HL-60/S4 treated with retinoic acid at 250 ng/mL for 4 days and 3 days (cell line): ENCODE results near the gene GPR161.

ENCODE experiments used
- in situ Hi-C: fragments of 300-500 bp; cut with MboI; formaldehyde crosslinking; loops from 2 replicates; pipeline ENCODE4 v1.7.0; 2022; ENCODE audit warnings: low sequenced_read_pairs

Gene GPR161

DNA sequence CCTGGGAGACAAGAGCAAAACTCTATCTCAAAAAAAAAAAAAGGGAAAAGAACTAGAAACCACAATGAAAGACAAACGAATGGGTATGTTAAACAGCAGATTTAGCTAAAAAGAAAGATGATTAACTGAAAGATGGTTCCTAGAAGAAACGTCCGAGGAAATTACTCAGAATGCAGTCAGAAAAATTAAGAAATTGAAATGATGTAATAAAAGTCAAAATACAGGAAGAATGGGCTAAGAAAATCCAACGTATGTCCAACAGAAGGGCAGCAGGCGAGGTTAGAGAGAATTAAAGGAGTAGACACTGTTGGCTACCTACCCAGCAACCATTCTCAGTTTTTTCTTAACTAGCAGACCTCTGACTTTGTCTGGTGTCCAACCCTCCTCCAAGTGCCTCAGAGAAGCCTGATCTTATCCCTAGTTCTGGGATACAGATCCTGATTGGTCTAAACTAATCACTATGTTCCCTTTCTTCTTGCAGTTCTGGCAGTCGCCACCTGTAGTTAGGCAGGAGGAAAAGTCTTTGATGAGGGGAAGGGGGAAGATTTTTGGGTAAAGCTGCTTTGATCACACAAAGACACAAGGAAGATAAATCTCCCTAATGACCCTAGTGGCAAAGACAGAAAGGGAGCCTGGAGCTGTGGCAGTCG is 25.7 kb downstream of the GPR161 start:
- in situ Hi-C loops = no loop called here

- in situ Hi-C loops = no loop called here
These were observed 30.5 kb downstream of the GPR161 start for GRCh38 chr1:168106274-168106673.

GRCh38 chr1:168105846-168106245 is 30.9 kb downstream of the GPR161 start:
- in situ Hi-C loops = no loop called here

DNA sequence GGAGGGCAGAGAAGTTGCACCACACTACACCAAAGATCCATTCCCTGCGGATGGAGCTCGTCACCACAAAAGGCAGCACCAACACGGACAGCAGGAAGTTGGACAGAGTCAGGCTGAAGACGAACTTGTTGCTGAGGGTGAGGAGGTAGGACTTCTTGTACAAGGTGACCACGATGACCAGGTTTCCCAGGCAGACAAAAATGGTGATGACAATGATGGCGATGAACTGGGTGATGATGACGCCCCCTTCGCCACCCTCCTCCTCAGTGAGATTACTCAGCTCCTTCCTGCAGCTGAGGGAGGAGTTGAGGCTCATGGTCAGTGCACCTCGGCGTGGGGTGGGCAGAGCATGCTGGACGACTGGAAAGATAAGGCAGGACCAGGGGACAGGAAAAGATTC is 32.2 kb downstream of the GPR161 start:
- in situ Hi-C loops = no loop called here

- in situ Hi-C loops = no loop called here
These were observed 34.2 kb downstream of the GPR161 start for GRCh38 chr1:168102487-168102886.

DNA sequence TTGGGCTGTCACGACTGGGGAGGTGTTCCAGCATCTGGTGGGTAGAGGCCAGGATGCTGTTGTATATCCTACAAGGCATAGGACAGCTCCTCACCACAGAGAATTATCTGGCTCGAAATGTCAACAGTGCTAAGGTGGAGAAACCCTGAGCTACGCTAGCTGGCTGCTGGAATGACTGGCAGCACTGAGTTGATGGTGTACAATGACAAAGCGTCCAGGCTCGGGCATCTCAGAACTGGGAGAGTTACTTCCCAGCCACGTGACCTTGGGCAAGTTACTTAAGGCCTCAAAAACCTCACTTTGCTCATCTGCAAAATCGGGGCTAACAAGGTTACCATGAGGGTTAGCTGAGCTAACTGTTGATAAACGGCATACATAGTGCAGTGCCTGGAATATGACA is 35.4 kb downstream of the GPR161 start:
- in situ Hi-C loops = no loop called here

DNA sequence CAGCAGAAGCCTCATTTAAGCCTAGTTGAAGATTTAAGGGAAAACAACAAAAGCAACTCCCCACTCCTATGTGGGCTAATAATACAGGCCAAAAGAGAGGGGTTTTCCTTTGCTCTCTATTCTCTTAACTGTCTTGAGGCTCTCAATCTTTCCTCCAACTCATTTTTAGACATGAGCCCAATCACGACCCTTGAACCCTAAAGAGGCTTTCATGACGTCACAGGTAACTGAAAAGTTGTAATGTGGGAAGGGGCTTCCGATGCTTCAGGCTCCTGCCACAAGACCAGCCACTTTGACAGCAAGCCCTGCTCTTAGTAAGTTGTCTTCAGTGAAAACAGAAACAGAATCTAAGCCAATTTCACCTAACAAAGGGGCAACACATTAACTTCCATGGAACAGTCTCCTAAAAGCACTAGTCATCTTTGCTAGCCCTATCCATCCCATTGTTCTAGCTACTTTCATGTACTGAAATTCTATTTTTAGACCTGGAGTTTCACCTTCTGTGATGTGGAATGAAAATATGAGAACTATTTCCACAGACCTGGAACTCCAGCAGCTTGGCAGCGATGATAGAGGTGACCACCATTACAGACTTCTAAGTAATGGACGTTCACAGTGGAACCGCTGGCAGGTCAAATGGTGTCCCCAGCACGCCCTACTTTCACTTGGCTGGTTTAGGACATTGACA is 36.3 kb downstream of the GPR161 start:
- in situ Hi-C loops = no loop called here

DNA sequence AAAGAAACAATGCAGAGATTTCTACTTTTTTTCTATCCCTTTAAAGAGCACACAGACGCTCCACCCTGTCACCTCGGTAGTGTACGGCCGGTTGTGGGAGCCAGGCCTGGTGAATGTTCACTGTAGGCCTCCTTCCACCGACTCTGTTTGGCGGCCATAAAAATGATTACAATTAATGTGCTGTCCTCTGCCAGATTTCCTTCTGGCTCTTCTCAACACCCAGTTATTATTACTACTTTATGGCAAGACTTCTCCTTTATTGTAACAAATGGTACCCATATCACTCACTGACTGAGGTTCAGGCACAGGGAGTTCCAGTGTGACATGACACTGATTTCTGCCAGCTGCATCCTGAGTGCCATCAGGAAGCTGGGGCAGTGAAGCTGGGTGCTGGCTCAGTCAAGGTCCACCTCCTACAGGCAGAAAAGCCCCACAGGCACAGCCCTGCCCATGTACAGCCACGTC is 37.4 kb downstream of the GPR161 start:
- in situ Hi-C loops = no loop called here

DNA sequence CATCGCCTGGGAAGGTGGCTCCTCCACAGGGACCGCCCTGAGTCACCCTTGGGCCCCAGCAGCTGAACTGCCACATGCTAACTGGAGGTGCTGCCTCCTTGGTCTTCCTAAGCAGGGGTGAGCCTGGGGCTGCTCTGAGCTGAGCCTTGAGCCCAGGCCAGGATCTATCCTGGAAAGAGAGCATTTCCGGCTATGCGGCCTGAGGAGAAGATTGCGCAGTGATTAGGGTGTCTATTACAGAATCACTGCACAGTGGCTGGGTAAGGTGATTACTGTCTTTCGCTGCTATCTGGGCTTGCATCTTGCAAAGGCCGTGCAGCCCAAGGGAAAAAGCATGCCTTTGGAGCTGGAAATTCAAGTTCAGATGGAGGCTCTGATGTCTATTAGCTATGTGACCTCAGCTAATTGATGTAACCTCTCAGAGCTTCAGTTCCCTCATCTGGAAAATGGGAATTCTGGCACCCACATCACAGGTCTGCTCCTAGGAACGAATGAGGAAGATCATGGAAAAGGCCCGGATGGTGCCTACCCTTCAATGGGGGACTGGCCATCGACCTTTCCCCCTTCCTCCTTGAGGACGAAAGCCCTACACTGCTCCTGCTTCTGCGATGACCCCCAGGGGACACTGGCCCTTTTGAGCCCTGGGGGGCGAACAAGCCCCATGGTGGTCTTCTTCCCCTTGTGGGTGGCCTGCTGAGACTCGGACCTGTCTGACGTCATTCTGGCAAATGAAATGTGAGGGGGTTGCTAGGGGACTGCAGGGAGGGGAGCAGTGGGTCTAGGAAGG is 38.0 kb downstream of the GPR161 start:
- in situ Hi-C loops = no loop called here

GRCh38 chr1:168097921-168098528 is 38.7 kb downstream of the GPR161 start:
- in situ Hi-C loops = no loop called here

GRCh38 chr1:168096296-168097165 is 40.2 kb downstream of the GPR161 start:
- in situ Hi-C loops = no loop called here

DNA sequence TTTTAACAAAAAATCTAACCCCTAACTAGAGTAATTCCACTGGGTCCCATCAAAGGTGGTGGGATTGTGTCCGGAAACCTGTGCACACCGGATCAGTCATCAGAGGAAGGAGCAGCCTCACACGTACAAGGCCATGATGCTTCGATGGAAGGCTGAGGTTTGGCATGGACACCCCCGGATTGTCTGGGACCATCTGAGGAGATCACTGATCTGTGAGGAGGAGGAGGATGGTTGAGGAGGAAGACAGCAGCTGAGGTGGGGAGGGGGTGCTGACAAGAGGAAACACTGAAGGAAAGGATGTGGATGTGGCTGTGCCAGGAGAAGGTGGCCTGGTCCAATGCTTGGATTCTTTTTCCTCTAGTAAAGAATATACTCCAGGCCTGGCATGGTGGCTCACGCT is 41.3 kb downstream of the GPR161 start:
- in situ Hi-C loops = no loop called here

DNA sequence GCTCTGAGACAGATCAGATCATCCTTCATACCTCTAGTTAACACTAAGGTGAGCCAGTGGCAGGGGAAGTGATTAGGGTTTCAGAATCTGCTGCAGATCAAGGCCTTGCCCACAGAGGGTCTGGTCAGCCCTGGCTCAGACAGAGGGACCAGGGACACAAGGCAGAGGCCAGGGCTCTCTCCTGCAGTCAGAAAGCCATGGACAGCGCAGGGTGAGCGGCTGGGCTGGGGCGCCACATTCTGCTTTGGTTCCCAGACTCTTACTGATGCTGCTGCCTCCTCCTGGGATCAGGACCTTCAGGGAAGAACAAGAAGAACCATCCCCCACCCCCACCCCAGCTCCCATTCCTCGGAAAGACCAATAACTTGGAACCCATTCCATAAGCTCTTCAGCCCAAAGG is 43.1 kb downstream of the GPR161 start:
- in situ Hi-C loops = no loop called here

DNA sequence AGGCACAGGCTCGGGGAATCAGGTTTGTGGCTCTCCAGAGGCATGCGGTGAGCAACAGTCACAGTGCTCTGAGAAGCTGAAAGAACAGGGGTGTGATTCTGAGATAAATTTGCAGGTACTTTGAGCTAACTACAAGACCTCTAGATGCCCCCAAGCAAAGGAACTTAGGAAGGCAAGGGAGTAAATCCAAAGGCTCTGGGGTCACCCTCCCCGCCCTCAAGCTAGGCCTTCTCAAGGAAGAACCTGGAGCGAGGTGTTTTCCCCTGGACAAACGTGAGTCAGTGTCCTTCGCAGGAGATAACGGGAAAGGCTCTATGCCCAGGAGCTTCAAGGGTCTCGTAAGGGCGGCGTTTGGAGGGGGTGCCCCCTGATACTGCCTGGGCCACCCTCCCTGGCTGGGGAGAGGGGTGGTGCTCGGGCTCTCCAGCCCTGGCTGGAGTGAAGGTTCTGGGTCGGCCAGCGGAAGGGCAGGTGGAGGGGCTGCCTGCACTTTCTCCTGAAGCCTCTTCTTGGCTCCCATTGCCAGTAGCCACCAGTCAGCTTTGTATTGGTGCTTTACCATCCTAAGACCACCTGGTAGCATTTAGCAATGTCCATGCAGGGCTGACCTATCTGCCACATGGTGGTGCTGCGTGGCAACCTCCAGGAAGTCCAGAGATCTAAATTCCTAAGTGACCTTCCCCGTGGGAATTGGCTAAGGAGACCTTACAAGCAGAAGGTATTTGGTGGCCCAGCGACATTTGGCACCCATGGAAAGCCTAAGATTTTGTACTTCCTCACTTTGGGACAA is 44.0 kb downstream of the GPR161 start:
- in situ Hi-C loops = no loop called here

GRCh38 chr1:168091720-168092550 is 44.8 kb downstream of the GPR161 start:
- in situ Hi-C loops = no loop called here

DNA sequence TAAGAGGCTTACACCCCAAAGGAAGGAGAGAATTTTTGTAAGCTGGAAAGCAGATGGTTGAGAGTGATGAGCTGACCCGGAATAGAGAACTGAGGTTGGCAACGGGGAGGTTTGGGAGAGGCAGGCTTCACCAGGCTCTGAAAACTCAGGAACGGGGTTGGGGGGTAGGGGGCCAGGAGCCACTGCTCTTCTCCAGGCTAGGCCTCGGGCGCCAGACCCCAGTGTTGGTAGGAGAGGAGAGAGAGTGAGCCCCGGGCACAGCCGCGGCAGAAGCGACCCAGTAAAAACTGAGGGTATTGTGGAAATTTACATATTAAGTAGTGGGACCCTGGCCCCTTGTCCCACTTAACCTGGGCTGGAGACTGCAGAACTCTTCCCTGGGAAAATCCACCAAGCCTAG is 45.7 kb downstream of the GPR161 start:
- in situ Hi-C loops = no loop called here

DNA sequence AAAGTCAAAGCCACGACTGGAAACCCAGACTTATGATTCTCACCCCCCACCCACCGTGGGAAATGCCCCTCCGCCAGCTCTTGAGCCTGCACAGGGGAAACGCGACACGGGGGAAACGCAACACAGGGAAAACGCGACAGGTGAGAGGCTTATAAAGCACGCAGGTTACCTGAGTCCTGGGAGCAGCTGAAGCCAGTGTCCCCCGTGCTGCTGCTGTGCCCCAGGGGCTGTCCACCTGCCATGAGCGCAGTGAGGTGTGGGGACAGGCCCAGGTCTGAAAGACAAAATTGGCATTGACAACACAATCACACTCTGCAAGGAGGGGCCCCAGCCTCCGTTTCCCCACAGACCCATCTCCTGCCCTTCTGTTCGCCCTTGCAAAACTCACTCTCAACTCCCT is 46.3 kb downstream of the GPR161 start:
- in situ Hi-C loops = no loop called here

DNA sequence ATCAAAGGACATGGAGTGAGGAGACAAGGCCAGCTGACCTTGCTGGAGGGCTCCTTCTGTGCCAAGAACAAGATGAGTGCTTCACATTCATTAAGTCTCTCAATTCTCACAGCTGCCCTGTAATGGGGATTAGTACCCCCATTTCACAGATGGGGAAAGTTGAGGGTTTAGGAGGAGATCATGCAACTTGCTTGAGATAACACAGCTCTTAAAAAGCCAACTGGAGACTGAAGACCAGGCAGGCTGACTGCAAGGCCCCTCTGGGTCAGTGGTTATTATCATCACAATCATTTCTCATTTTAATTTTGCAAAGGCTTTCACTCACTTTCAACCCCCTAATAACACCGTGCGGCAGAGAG is 46.8 kb downstream of the GPR161 start:
- in situ Hi-C loops = no loop called here
